WTC11 (cell line): ENCODE results near the gene CDIPT.

Experiments
- AFF4 ChIP-seq: sonication (generic); formaldehyde crosslinking; IDR thresholded peaks from 2 replicates; pipeline ENCODE4 v1.8.1; 2023; ENCODE audit warnings: mild to moderate bottlenecking, missing genetic modification reagents, borderline replicate concordance
- MYBL2 ChIP-seq: sonication (generic); formaldehyde crosslinking; IDR thresholded peaks from 2 replicates; pipeline ENCODE4 v1.8.1; 2023; ENCODE audit warnings: mild to moderate bottlenecking, moderate library complexity, missing genetic modification reagents
- SMAD3 ChIP-seq: sonication (generic); formaldehyde crosslinking; IDR thresholded peaks from 2 replicates; pipeline ENCODE4 v1.8.0; 2022; ENCODE audit warnings: missing genetic modification reagents, mild to moderate bottlenecking, borderline replicate concordance
- TF ChIP-seq, protein P1 (sequence below): sonication (generic); formaldehyde crosslinking; IDR thresholded peaks from 2 replicates; pipeline ENCODE4 v1.8.1; 2022; ENCODE audit warnings: low read depth, missing genetic modification reagents, borderline replicate concordance
- TF ChIP-seq, protein P2 (sequence below): fragments of 200-600 bp; IDR thresholded peaks from 2 replicates; pipeline ENCODE4 v1.8.0; 2022; ENCODE audit warnings: antibody characterized with exemption

GRCh38 chr16:29834079-29834478 is 28.9 kb downstream of the CDIPT start:
- TF ChIP-seq, protein P1, sequence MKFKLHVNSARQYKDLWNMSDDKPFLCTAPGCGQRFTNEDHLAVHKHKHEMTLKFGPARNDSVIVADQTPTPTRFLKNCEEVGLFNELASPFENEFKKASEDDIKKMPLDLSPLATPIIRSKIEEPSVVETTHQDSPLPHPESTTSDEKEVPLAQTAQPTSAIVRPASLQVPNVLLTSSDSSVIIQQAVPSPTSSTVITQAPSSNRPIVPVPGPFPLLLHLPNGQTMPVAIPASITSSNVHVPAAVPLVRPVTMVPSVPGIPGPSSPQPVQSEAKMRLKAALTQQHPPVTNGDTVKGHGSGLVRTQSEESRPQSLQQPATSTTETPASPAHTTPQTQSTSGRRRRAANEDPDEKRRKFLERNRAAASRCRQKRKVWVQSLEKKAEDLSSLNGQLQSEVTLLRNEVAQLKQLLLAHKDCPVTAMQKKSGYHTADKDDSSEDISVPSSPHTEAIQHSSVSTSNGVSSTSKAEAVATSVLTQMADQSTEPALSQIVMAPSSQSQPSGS (CRISPR knock-in tag), result no peak
- TF ChIP-seq, protein P2, sequence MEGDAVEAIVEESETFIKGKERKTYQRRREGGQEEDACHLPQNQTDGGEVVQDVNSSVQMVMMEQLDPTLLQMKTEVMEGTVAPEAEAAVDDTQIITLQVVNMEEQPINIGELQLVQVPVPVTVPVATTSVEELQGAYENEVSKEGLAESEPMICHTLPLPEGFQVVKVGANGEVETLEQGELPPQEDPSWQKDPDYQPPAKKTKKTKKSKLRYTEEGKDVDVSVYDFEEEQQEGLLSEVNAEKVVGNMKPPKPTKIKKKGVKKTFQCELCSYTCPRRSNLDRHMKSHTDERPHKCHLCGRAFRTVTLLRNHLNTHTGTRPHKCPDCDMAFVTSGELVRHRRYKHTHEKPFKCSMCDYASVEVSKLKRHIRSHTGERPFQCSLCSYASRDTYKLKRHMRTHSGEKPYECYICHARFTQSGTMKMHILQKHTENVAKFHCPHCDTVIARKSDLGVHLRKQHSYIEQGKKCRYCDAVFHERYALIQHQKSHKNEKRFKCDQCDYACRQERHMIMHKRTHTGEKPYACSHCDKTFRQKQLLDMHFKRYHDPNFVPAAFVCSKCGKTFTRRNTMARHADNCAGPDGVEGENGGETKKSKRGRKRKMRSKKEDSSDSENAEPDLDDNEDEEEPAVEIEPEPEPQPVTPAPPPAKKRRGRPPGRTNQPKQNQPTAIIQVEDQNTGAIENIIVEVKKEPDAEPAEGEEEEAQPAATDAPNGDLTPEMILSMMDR, result no peak
- TF ChIP-seq AFF4 (CRISPR knock-in tag) (no peak), SMAD3 (CRISPR knock-in tag) (no peak), MYBL2 (CRISPR knock-in tag) (no peak)
